Measurements from ENCODE around the gene ABI2.

GRCh38 chr2:203280428-203281064 is 47.6 kb upstream of the ABI2 start:
- TF ChIP-seq CTCF (conservative IDR thresholded peaks at IDR 0.05 in 1 of 2, IDR thresholded peaks at IDR 0.05 in 1 of 2; ENCODE audit: extremely low read depth in 1 of 2, insufficient read depth in 1 of 2, low read depth in 1 of 2, low read length in 2 of 2) (no peak), EZH2 (IDR thresholded peaks at IDR 0.05; ENCODE audit: borderline replicate concordance, low read length) (no peak)
